GM12891 (cell line): ENCODE results near the gene IRF4.

Experiments
- DNase-seq: peaks from one replicate; pipeline ENCODE4 v3.0.0; 2011; ENCODE audit warnings: low spot score; ENCODE audit not compliant: insufficient read length
- FAIRE-seq: peaks from 2 replicates; lab custom pipeline; 2011; peaks lifted over from hg19 to GRCh38; lab: Jason Lieb, UNC
- PAX5 ChIP-seq: IDR thresholded peaks from 2 replicates; pipeline ENCODE4 v1.6.1; 2011; ENCODE audit warnings: low read length, moderate library complexity, mild to moderate bottlenecking; ENCODE audit not compliant: insufficient read depth, severe bottlenecking
- POLR2A ChIP-seq: IDR thresholded peaks from 2 replicates; pipeline ENCODE4 v1.6.1; 2011; ENCODE audit warnings: low read depth, low read length, control low read depth
- POLR2AphosphoS5 ChIP-seq: IDR thresholded peaks from 2 replicates; pipeline ENCODE4 v1.6.1; 2011; ENCODE audit warnings: low read depth, low read length, control low read depth
- POU2F2 ChIP-seq: IDR thresholded peaks from 2 replicates; pipeline ENCODE4 v1.6.1; 2011; ENCODE audit warnings: low read depth, mild to moderate bottlenecking, control low read depth, low read length, moderate library complexity
- SPI1 ChIP-seq: IDR thresholded peaks from 2 replicates; pipeline ENCODE4 v1.6.1; 2011; ENCODE audit warnings: low read depth, low read length, control low read depth
- TAF1 ChIP-seq: IDR thresholded peaks from 2 replicates; pipeline ENCODE4 v1.6.1; 2011; ENCODE audit warnings: low read depth, low read length, control low read depth

The IRF4 gene

DNA sequence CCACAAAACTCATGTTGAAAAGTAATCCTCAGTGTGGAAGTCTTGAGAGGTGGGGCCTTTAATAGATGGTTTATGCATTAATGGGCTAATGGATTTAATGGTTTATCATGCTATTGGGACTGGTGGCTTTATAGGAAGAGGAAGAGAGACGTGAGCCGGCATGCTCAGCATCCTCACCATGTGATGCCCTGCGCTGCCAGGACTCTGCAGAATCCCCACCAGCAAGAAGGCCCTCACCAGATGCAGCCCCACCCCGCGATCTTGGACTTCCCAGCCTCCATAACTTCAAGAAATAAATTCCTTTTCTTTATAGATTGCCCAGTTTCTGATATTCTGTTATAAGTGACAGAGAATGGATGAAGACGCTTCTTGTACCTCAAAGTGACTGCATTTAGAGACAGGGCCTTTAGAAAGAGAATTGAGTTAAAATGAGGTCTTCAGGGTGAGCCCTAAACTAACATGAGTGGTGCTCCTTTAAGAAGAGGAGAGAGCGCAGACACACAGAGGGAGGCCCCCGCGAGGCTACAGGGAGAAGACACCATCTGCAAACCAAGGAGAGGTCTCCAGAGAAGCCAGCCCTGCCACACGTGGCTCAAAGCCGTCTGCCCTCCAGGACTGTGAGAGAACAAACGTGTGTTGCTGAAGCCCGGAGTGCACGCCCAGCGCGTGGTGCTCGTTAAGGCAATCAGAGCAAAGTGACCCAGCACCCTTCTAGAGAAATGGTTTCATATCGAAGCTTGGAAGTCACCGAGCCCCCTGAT lies 56.9 kb downstream of the IRF4 start:
- no peak for TF ChIP-seq POU2F2
- no peak for TF ChIP-seq TAF1
- no peak for TF ChIP-seq PAX5
- no peak for TF ChIP-seq POLR2AphosphoS5
- TF ChIP-seq SPI1: no peak
- TF ChIP-seq POLR2A: no peak
- FAIRE-seq (no peak), DNase-seq (no peak)

DNA sequence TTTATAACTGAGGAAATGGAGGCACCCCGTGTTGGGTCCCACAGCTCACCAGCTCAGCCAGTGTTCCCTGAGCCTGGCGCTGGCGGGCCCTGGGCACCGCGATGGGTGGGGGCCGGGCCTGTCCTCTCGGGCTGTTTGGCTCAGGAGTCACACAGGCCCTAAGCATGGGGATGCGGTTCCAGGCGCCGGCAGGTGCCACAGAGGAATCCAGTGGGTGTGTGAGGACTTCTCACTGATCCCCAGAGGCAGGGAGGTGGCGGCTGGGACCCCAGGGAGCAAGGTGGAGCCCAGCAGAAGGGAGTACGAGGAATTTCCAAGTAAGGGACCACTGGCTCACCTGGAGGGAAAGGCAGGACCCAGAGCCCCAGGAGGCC lies 57.5 kb downstream of the IRF4 start:
- DNase-seq (no peak), FAIRE-seq (no peak)
- no peak for TF ChIP-seq POU2F2
- no peak for TF ChIP-seq POLR2AphosphoS5
- no peak for TF ChIP-seq SPI1
- no peak for TF ChIP-seq POLR2A
- TF ChIP-seq PAX5: no peak
- TF ChIP-seq TAF1: no peak

- FAIRE-seq (no peak), DNase-seq (no peak)
- no peak for TF ChIP-seq POLR2AphosphoS5
Measured at GRCh38 chr6:449486-450419, 58.2 kb downstream of the IRF4 start.

DNA sequence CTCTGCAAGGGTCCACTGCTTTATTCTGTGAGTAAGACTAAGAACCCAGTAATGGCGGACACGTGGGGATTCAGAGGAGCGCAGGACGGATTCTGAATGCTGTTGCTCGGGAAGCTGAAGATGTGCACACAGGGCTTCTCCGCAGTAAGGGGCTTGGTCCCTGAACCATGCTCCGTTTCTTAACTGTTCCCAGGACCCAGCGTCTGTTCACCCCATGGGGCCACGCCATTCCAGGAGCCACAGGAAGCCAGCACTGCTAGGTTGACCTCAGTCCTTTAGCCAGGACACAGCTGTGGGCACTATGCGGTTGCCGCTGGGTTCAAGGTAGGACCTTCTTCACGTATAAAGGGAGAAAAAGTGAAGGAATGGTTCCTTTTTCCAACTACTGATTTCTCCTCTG lies 59.8 kb downstream of the IRF4 start:
- DNase-seq (no peak), FAIRE-seq (no peak)
- TF ChIP-seq POU2F2: no peak
- no peak for TF ChIP-seq TAF1
- no peak for TF ChIP-seq PAX5
- TF ChIP-seq POLR2AphosphoS5: no peak
- no peak for TF ChIP-seq POLR2A

- TF ChIP-seq POLR2A (no peak), SPI1 (no peak), PAX5 (no peak), POU2F2 (no peak), TAF1 (no peak), POLR2AphosphoS5 (no peak)
- FAIRE-seq (no peak), DNase-seq (no peak)
Measured at GRCh38 chr6:451847-452246, 60.3 kb downstream of the IRF4 start.

DNA sequence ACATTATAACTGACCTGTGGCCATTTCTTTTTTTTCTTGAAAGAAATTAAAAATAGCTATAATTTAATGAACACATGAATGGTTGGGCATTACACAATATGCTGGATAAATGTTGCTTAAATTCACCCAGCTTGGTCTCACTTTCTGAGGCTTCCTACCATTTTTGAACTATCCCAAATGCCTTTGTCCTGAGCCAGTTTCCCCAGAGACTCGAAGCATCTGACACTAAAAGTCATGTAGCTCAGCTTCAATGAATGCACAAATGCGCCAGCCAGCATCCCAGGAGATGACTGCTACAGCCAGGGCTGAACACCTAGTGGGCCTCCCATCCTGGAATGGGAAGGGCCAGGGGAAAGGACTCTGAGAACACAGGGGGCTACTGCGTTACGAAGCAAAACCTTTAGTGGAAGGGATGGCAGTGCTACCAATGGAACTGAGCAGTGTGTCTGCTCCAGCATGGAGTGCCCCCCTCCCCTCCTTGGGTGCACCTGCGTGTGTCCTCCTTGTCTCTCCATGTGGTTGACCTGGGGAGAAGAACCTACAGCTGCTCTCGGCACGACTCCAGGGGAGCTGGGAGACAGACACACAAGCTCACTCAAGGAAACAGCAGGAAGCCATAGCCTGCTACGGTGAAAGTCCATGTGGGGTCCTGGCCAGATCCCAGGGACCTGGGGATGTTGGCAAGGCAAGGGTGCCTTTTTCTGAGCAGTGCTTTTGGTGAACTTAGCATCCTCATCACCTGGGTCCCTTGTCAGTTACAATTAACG lies 60.9 kb downstream of the IRF4 start:
- no peak for TF ChIP-seq POLR2A
- no peak for TF ChIP-seq POLR2AphosphoS5
- no peak for TF ChIP-seq TAF1
- no peak for TF ChIP-seq POU2F2
- no peak for FAIRE-seq
- no peak for DNase-seq

DNA sequence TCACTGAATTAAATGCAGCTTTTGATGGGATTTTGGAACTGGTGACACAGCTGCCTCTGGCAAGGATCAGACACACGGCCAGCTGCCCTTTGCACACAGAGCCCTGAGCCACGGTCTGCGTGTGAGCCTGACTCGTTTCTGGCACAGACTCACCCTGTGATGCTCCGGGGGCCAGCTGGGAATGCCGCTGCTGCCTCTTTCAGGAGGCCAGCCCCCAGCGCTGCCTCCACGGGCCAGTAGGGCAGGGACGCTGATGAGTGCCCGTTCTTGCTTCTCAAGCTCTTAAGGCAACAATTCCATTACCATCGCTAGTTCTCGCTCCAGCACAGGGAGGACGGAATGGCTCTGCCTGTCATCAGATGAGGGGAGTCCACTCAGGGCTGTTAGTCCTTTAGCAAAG lies 61.6 kb downstream of the IRF4 start:
- FAIRE-seq (no peak), DNase-seq (no peak)
- TF ChIP-seq SPI1 (no peak), POLR2A (no peak), PAX5 (no peak), POU2F2 (no peak), POLR2AphosphoS5 (no peak), TAF1 (no peak)

GRCh38 chr6:454148-454991 lies 62.8 kb downstream of the IRF4 start:
- FAIRE-seq: no peak
- TF ChIP-seq PAX5: no peak
- TF ChIP-seq POLR2AphosphoS5: no peak
- no peak for DNase-seq

GRCh38 chr6:455006-455585 lies 63.5 kb downstream of the IRF4 start:
- FAIRE-seq (no peak), DNase-seq (no peak)
- TF ChIP-seq TAF1 (no peak), POLR2AphosphoS5 (no peak)
